GM18951 (cell line): ENCODE data around the gene PATL1.

ENCODE experiments used
- POLR2A ChIP-seq: IDR thresholded peaks from 4 replicates; pipeline ENCODE4 v1.6.1; 2011; ENCODE audit warnings: mild to moderate bottlenecking; ENCODE audit not compliant: insufficient read length, insufficient read depth; ENCODE audit errors: extremely low read depth
- in situ Hi-C: fragments of 300-500 bp; cut with MboI; formaldehyde crosslinking; loops from one replicate; pipeline ENCODE4 v1.12.0; 2022; ENCODE audit warnings: low sequenced_read_pairs, mixed read lengths, inconsistent platforms; ENCODE audit not compliant: unreplicated experiment

PATL1 gene

GRCh38 chr11:59615120-59615636 lies 53.7 kb downstream of the PATL1 start:
- no peak for TF ChIP-seq POLR2A
- in situ Hi-C loops, result no loop called here

GRCh38 chr11:59614277-59615119 lies 54.3 kb downstream of the PATL1 start:
- TF ChIP-seq POLR2A, result no peak
- in situ Hi-C loops, result no loop called here

- TF ChIP-seq POLR2A, result no peak
These were observed 57.0 kb downstream of the PATL1 start for GRCh38 chr11:59611570-59612565.

GRCh38 chr11:59610289-59610688 lies 58.5 kb downstream of the PATL1 start:
- TF ChIP-seq POLR2A, result no peak
- in situ Hi-C loops, result no loop called here

More at GRCh38 chr11:59611570-59612565, 57.0 kb downstream of the PATL1 start:
- in situ Hi-C loops, result no loop called here

- TF ChIP-seq POLR2A, result no peak
- in situ Hi-C loops, result no loop called here
These were observed 61.0 kb downstream of the PATL1 start for GRCh38 chr11:59607703-59608454.

- TF ChIP-seq POLR2A, result no peak
- in situ Hi-C loops, result no loop called here
These were observed 66.4 kb downstream of the PATL1 start for GRCh38 chr11:59602432-59602831.

GRCh38 chr11:59601788-59602187 lies 67.0 kb downstream of the PATL1 start:
- no peak for TF ChIP-seq POLR2A
- in situ Hi-C loops, result no loop called here

GRCh38 chr11:59600636-59601035 lies 68.2 kb downstream of the PATL1 start:
- in situ Hi-C loops, result no loop called here
- no peak for TF ChIP-seq POLR2A

GRCh38 chr11:59600234-59600633 lies 68.6 kb downstream of the PATL1 start:
- in situ Hi-C loops, result no loop called here
- TF ChIP-seq POLR2A, result no peak

- in situ Hi-C loops, result no loop called here
These were observed 69.9 kb downstream of the PATL1 start for GRCh38 chr11:59598961-59599360.

More at GRCh38 chr11:59598961-59599360, 69.9 kb downstream of the PATL1 start:
- TF ChIP-seq POLR2A, result no peak
